ENCODE results near the gene GAPDH. TPM values are rescaled to one million over a fixed set of nuclear protein-coding genes. Genes with fewer than 3 reads are reported as not detected.
"Not testable (repeated sequence)": the region's sequence is repeated elsewhere in the genome, so short reads cannot be mapped to it uniquely, and the experiment has no call there.

The GAPDH gene
- 766 TPM for total RNA-seq
- long read RNA-seq, transcript GAPDH-201 (9 exons, 1,875 nt) = major isoform, 634 of 751 reads
- long read RNA-seq, transcript GAPDH-204 (8 exons, 1,256 nt) = minor isoform, 26 of 751 reads
- long read RNA-seq, partial matches to known transcripts = 77 of 751 reads
- long read RNA-seq, other reads (novel, unspliced or antisense) = 10 of 751 reads

DNA sequence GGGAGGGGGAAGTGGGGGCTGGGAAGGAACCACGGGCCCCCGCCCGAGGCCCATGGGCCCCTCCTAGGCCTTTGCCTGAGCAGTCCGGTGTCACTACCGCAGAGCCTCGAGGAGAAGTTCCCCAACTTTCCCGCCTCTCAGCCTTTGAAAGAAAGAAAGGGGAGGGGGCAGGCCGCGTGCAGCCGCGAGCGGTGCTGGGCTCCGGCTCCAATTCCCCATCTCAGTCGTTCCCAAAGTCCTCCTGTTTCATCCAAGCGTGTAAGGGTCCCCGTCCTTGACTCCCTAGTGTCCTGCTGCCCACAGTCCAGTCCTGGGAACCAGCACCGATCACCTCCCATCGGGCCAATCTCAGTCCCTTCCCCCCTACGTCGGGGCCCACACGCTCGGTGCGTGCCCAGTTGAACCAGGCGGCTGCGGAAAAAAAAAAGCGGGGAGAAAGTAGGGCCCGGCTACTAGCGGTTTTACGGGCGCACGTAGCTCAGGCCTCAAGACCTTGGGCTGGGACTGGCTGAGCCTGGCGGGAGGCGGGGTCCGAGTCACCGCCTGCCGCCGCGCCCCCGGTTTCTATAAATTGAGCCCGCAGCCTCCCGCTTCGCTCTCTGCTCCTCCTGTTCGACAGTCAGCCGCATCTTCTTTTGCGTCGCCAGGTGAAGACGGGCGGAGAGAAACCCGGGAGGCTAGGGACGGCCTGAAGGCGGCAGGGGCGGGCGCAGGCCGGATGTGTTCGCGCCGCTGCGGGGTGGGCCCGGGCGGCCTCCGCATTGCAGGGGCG, at the start of gene GAPDH:
Gene GAPDH (plus strand): TSS at position 595 of the 772 bp plus-strand sequence. CDS start 316 bp downstream, outside the sequence.
- Histone ChIP-seq H3K4me3 (peak within 1 kb of the TSS; percentile 94), H3K36me3 (peaks cover 61% of the 10 kb centered on the region), H3K4me1 (peaks cover 54% of the 10 kb centered on the region), H3K27ac (peak within 1 kb of the TSS; percentile 96), H3K9me3 (no peaks in the 10 kb centered on the region), H3K27me3 (ENCODE audit: low read depth) (no peaks in the 10 kb centered on the region)
- DNase-seq (peak; percentile 94), ATAC-seq (peak; percentile 91 to 93)
- intact Hi-C loops (cut with DNase I) = no loop called here
- TF ChIP-seq, protein P1, sequence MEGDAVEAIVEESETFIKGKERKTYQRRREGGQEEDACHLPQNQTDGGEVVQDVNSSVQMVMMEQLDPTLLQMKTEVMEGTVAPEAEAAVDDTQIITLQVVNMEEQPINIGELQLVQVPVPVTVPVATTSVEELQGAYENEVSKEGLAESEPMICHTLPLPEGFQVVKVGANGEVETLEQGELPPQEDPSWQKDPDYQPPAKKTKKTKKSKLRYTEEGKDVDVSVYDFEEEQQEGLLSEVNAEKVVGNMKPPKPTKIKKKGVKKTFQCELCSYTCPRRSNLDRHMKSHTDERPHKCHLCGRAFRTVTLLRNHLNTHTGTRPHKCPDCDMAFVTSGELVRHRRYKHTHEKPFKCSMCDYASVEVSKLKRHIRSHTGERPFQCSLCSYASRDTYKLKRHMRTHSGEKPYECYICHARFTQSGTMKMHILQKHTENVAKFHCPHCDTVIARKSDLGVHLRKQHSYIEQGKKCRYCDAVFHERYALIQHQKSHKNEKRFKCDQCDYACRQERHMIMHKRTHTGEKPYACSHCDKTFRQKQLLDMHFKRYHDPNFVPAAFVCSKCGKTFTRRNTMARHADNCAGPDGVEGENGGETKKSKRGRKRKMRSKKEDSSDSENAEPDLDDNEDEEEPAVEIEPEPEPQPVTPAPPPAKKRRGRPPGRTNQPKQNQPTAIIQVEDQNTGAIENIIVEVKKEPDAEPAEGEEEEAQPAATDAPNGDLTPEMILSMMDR (IDR thresholded peaks at IDR 0.05) = no peak

DNA sequence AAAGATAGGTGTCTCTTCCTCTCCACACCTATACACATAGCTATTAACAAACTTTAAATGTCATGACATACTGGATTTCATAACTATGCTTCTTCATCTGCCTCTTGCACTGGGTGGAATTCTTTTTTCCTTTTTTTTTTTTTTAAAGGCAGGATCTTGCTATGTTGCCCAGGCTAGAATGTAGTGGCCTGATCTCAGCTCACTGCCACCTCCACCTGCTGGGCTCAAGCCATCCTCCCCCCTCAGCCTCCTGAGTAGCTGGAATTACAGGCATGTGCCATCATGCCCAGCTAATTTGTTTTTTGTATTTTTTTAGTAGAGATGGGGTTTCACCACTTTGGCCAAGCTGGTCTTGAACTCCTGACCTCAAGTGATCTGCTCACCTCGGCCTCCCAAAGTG, 46.1 kb upstream of the GAPDH start:
- no peaks in the 10 kb centered on the region for H3K27me3 ChIP-seq (ENCODE audit: low read depth)
- TF ChIP-seq, protein P1 (IDR thresholded peaks at IDR 0.05) = no peak
- peaks cover 6% of the 10 kb centered on the region for H3K36me3 ChIP-seq
- H3K9me3 ChIP-seq = no peaks in the 10 kb centered on the region
- ATAC-seq = no peak
- H3K27ac ChIP-seq = no peak overlapping the region
- no peak for DNase-seq
- H3K4me1 ChIP-seq = peaks cover 9% of the 10 kb centered on the region
- H3K4me3 ChIP-seq = no peak overlapping the region
- intact Hi-C loops (cut with DNase I) = no loop called here

DNA sequence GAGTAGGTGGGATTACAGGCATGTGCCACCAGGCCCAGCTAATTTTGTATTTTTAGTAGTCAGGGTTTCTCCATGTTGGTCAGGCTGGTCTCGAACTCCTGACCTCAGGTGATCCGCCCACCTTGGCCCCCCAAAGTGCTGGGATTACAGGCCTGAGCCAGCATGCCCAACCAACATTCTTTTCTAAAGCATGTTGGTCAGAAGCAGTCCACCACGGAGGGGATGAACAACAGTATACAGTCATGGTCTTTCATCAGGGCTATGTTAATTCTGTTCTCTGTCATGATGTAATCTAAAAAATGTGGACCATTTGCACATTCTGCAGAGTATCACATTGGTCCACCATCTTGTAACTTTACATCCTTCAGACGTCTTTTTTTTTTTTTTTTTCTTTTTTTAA, 44.9 kb upstream of the GAPDH start:
- Histone ChIP-seq H3K36me3 (peaks cover 6% of the 10 kb centered on the region), H3K27me3 (ENCODE audit: low read depth) (no peaks in the 10 kb centered on the region), H3K9me3 (no peaks in the 10 kb centered on the region), H3K27ac (no peak overlapping the region), H3K4me3 (no peak overlapping the region), H3K4me1 (peaks cover 12% of the 10 kb centered on the region)
- intact Hi-C loops (cut with DNase I) = no loop called here
- TF ChIP-seq, protein P1 (IDR thresholded peaks at IDR 0.05) = no peak
- DNase-seq (no peak), ATAC-seq (no peak)

DNA sequence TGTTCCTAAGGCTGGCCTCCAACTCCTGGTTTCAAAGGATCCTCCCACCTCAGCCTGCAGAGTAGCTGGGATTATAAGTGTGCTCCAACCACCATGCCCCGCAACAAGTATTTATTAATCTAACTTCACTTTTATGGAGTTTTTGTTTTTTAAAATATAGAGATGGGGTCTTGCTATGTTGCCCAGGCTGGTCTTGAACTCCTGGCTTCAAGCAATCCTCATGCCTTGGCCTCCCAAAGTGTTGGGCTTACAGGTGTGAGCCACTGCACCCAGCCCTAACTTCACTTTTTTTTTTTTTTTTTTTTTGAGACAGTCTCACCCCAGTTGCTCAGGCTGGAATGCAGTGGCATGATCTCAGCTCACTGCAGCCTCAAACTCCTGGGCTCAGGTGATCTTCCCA, 43.6 kb upstream of the GAPDH start:
- intact Hi-C loops (cut with DNase I); H3K36me3 ChIP-seq: not testable (repeated sequence)

DNA sequence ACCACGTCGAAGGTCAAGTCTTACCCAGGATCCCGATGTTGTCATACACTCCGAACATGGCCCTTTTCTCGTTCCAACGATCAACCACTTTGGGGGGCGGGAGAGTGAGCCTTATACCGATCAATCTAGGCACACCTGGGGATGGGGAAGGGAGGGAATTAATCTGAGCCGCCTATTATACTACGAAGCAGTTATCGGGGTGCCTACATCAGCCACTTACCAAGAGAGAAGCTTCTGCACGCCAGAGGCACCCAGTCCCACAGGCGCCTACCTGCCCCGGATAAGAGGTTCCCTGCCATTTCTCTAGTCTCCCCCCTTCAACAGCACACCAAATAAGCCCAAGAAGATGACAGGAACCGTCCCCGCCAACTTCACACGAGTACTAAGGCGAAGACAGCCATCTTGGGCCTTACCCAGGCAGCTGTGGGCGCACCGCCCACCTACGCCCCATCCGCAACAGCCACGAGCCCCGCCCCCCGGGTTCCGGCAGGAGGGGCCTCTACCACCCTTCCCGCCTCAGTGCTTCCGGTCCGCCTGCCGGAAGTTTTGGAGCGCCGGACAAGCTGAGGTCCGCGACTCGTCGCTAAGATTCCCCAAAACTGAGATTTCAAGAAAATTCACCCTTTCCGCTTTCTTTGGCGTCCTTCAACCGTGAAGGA, 41.4 kb upstream of the GAPDH start, which contains the start of gene MRPL51:
Gene MRPL51 (minus strand): TSS at position 425 of the 659 bp plus-strand sequence. CDS start 126 bp downstream, at position 299.
- intact Hi-C loops (cut with DNase I) = no loop called here
- Histone ChIP-seq H3K9me3 (no peaks in the 10 kb centered on the region), H3K27ac (peak within 1 kb of the TSS; percentile 95), H3K4me3 (peak within 1 kb of the TSS; percentile 76), H3K27me3 (ENCODE audit: low read depth) (no peaks in the 10 kb centered on the region), H3K4me1 (peaks cover 27% of the 10 kb centered on the region), H3K36me3 (peaks cover 25% of the 10 kb centered on the region)
- TF ChIP-seq, protein P1 (IDR thresholded peaks at IDR 0.05) = no peak
- DNase-seq (peak; percentile 98), ATAC-seq (peak; percentile 98 to 99)

More for the DNA sequence above, 43.6 kb upstream of the GAPDH start:
- ATAC-seq; H3K27me3 ChIP-seq (ENCODE audit: low read depth); DNase-seq; H3K9me3 ChIP-seq; H3K27ac ChIP-seq; H3K4me3 ChIP-seq: not testable (repeated sequence)
- H3K4me1 ChIP-seq = peaks cover 24% of the 10 kb centered on the region

Data from lower lobe of right lung (tissue), 2 donors.